ENCODE data around the gene BEND6.
"Not testable (repeated sequence)": the region's sequence is repeated elsewhere in the genome, so short reads cannot be mapped to it uniquely, and the experiment has no call there.

BEND6 gene

DNA sequence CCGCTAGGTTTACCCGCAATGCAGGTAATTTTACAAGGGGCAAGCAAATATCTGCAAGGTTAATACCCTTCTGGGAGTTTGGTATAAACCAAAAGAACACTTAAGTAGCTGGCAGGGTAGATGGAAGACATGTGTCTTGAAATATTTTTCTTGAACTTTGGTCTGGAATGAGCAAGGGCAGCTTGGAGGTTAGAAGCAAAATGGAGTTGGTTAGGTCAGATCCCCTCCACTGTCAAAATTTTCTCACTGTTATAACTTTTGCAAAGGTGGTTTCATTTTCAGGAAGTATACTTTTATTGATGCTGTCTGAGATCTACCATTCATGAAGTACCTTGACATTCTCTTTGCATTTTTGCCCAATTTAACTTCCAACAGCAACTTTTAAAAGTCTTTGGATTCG, 78.3 kb downstream of the BEND6 start:
- DNase-seq (ENCODE audit: low read depth) = no peak

- no peak for DNase-seq (ENCODE audit: low read depth)
Measured at GRCh38 chr6:57035549-57035948, 80.6 kb downstream of the BEND6 start.

DNA sequence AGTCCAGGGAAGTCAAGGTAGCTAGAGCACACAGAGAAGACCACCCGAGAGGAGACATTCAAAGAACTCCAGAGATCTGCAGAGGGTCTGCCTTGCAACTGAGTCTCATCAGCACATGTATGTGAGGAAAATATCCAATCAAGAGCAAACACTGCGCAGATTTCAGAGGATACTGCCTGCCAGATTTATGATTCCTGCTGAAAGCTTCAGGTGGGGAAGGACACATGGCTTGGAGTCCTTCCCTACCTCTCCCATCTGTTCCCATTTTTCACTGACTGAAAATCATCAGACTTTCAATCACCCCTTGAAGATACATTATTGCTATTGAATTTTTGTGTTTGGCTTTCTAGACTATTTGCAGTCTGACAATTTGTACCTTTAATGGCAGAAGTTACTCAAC, 84.0 kb downstream of the BEND6 start:
- no peak for DNase-seq (ENCODE audit: low read depth)

DNA sequence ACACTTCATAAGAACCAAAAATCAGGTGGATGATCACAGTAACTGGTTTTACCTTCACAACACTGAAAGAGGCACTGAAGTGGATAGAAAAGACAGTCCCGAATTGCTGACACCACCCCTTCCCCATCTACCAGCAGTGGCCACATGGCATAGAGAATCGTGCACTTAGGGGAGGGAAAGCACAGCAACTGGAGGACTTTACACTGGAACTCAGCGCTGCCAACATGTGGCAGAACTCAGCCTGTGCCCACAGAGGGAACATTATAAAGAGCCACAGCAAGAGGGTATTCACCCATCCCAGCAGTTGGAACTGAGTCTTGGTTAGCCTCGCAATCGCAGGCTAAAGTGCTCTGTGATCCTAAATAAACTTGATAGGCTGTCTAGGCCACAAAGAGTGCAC, 85.1 kb downstream of the BEND6 start:
- no peak for DNase-seq (ENCODE audit: low read depth)

DNA sequence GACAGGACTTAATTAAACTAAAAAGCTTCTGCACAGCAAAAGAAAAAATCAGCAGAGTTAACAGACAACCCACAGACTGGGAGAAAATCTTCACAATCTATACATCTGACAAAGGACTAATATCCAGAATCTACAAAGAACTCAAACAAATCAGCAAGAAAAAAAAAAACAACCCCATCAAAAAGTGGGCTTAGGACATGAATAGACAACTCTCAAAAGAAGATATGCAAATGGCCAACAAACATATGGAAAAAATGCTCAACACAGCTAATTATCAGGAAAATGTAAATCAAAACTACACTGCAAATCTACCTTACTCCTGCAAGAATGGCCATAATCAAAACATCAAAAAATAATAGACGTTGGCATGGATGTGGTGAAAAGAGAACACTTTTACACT, 89.2 kb downstream of the BEND6 start:
- DNase-seq (ENCODE audit: low read depth) = not testable (repeated sequence)

DNA sequence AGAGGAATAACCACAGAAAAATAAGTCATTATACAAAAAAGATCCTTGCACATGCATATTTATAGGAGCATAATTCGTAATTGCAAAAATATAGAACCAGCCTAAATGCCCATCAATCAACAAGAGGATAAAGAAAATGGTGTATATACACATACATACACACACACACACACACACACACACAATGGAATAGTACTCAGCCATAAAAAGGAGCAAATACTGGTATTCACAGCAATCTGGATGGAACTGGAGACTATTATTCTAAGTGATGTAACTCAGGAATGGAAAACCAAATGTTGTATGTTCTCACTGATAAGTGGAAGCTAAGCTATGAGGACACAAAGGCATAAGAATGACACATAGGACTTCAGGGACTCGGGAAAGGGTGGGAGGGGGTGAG, 89.7 kb downstream of the BEND6 start:
- DNase-seq (ENCODE audit: low read depth) = no peak

DNA sequence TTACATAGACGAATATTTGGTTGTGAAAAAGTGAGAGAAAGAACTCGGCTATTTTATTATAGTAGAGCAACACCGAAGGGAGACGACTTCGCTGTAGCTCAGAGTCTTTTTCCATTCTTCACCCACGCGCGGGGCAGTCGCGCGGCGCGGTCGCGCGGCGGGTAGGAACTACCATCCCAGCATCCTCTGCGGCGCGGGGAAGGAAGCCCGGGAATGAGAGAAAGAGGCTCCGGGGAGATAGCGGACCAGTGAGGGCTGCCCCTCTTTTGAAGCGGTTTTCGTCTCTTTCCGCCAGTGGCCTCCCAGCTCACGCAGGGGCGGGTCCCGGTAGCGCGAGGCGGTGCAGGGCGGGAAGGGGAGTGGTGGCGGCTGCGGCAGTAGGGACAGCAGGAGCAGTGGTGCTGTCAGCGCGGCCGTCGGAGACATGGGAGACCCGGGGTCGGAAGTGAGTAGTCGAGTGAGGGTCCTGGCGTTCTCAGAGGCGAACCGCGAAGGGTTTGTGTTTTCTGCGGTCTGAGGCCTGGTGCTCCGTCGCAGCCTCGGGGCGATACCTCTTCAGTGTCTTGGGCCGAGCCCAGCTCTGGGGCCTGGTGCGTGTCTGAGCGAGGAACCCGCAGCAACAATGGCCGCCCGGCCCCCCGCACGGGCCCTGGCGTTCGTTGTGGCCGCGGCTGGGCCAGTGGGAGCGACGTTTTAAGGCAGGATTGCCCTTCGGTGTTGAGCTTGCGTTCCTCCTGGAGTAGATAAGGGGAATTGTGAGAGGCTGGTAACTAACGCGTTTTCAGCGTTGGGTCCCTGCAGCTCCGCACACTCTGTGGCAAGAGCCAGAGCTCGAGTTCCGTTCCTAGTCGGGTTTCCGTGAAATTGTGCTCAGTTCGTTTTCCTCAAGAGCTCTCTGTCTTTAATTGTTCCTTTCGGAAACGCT, 91.7 kb downstream of the BEND6 start, which contains the start of gene KIAA1586:
Gene KIAA1586 (plus strand): TSS at position 362 of the 925 bp plus-strand sequence. CDS start 63 bp downstream, at position 425.
- DNase-seq (ENCODE audit: low read depth) = peak; percentile 40

DNA sequence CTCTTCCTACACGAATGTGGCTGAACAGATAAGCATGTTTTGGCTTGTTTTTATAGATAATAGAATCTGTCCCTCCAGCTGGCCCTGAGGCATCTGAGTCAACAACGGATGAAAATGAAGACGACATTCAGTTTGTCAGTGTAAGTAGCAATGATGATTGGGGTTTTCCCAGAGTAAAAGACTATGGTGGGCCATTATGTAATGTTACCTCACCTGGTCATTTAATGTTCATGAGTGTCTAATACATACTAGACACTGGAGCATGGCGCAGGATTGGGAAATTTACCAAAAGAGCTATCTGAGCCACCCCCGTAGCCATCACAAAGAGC, 92.3 kb downstream of the BEND6 start:
- not testable (repeated sequence) for DNase-seq (ENCODE audit: low read depth)

DNA sequence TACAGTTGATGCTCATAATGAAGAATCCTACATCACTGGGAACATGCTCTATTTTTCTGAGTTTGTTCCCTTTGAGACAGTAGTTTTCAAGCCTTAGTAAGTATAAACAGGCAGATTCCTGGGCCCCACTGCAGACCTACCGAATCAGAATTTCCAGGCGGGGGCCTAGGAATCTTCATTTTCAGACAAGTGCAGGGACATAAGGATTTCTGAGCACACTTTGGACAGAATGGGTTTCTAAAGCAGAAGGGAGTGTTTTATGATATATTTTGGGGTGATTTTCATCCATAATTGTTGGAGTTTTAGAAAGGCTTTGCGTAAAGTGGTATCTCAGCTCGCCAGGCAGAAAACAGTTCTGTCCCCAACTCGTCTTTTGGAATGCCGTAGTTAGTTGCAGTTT, 93.0 kb downstream of the BEND6 start:
- DNase-seq (ENCODE audit: low read depth) = not testable (repeated sequence)

GRCh38 chr6:57048577-57048976, 93.7 kb downstream of the BEND6 start:
- DNase-seq (ENCODE audit: low read depth) = no peak

DNA sequence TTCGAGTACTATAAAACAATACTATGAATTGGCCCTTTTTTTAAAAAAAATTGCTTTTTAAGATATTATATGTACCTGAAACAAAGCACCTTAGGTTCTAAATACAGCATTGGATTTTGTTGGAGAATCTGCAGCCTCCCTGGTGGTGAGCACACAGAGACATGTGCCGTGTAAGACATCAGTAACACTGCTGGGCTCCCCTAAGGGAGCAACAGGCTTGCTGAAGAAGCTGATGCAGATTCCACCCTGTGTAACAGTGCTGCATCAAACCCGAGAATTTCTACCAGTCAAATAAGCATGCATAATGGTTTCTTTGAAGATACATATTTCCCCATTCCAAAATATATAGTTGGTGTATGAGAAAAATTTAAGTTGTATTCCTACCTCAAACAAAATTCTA, 108.9 kb downstream of the BEND6 start:
- no peak for DNase-seq (ENCODE audit: low read depth)

GRCh38 chr6:57064809-57065208, 109.9 kb downstream of the BEND6 start:
- no peak for DNase-seq (ENCODE audit: low read depth)

GRCh38 chr6:57068061-57068460, 113.2 kb downstream of the BEND6 start:
- no peak for DNase-seq (ENCODE audit: low read depth)

GRCh38 chr6:57069228-57069627, 114.3 kb downstream of the BEND6 start:
- DNase-seq (ENCODE audit: low read depth) = no peak

- DNase-seq (ENCODE audit: low read depth) = no peak
Measured at GRCh38 chr6:57069920-57070331, 115.0 kb downstream of the BEND6 start.

GRCh38 chr6:57072108-57072507, 117.2 kb downstream of the BEND6 start:
- no peak for DNase-seq (ENCODE audit: low read depth)

- DNase-seq (ENCODE audit: low read depth) = no peak
Measured at GRCh38 chr6:57074383-57074782, 119.5 kb downstream of the BEND6 start.

DNA sequence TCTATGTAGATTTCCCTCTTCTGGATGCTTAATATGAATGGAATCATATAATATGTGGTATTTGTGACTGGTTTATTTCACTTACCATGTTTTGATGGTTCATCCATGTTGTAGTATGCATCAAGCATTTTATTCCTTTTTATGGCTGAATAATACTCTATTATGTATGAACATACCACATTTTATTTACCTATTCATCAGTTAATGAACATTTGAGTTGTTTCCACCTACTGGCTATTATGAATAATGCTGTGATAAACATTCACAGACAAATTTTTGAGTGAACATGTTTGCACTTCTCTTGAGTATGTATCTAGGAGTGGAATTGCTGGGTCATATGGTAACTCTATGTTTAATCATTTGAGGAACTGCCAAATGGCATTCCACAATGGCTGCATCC, 120.2 kb downstream of the BEND6 start:
- no peak for DNase-seq (ENCODE audit: low read depth)
